ENCODE data around the gene USF1. TPM values are rescaled to one million over a fixed set of nuclear protein-coding genes. Genes with fewer than 3 reads are reported as not detected.
"Not testable (repeated sequence)": the region's sequence is repeated elsewhere in the genome, so short reads cannot be mapped to it uniquely, and the experiment has no call there.

The USF1 gene
- total RNA-seq, 1 donor from 2014 or later = 70.7 TPM

DNA sequence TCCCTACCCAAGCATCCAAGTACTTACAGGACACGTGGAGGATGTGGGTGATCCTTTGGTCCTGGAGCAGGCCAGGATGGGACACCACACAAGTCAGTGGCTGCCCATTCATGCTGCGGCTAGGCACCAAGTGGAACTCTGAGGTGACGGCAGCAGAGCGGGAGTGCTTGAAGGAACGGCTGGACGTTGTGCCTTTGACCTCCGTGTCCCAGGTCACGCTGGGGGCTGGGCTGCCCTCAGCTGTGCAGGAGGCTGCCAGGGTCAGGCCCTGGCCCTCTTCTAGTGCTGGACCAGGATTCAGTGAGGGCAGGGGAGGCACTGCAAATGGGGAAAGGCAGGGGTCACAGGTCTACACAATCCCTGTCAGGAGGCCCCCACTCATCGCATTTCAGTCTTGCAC lies 31.6 kb upstream of the USF1 start:
- DNase-seq (ENCODE audit: low spot score) = no peak

DNA sequence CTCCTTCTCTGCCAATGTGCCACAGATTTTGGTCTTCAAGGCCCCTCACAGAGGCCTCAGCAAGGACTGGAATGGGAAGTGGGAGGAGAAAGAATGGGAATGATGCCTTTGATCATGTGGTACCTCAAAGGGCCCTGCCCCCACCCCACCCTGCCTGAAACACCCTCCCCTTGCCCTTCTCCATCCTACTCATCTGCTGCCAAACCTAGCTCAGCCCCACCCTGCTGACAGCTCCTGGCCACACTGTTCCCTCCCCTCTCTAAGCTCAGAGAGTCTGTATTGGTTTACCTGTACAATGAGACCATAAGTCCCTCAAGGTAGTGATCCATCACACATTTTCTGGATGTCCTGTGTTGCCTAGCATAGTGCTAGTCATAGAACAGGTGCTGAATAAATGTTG lies 30.6 kb upstream of the USF1 start:
- no peak for DNase-seq (ENCODE audit: low spot score)

GRCh38 chr1:161074676-161075368 lies 29.0 kb upstream of the USF1 start:
- peak; percentile 92 for DNase-seq (ENCODE audit: low spot score)

- DNase-seq (ENCODE audit: low spot score) = no peak
Observed at GRCh38 chr1:161073474-161074121, 27.8 kb upstream of the USF1 start.

GRCh38 chr1:161072751-161073449 lies 27.1 kb upstream of the USF1 start:
- DNase-seq (ENCODE audit: low spot score) = no peak

GRCh38 chr1:161071886-161072371 lies 26.2 kb upstream of the USF1 start:
- DNase-seq (ENCODE audit: low spot score) = no peak

GRCh38 chr1:161070761-161071160 lies 25.0 kb upstream of the USF1 start:
- no peak for DNase-seq (ENCODE audit: low spot score)

DNA sequence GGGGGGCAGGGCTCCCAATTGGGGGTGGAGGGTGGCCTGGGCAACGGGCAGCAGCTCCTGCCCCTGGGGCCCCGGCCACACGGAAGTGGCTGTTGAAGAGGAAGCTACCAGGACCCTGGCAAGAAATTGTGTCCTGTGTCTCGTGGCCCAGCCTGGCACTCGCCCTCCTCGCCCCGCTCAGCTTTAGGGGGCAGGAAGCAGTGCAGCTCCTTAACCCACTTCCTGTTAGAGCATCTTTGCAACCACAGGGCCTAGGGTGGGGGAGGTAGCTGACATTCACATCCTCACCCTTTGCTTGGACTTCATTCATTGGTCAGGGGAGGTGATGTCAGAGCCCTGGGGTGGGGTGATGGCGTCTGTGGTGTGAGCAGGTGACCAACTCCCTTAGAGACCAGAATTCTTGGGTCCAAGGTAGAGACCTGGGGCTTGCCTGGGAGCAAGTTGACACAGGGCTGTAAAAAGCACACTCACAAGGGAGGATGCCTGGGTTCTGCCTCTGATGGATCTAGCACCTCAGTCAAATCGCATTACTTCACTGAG lies 24.0 kb upstream of the USF1 start, which contains the start of gene ARHGAP30:
ARHGAP30 (minus strand) TSS at position 161 of the 540 bp plus-strand sequence. CDS start 267 bp downstream, outside the sequence.
- peak; percentile 67 for DNase-seq (ENCODE audit: low spot score)

GRCh38 chr1:161069241-161069640 lies 23.5 kb upstream of the USF1 start:
- no peak for DNase-seq (ENCODE audit: low spot score)

DNA sequence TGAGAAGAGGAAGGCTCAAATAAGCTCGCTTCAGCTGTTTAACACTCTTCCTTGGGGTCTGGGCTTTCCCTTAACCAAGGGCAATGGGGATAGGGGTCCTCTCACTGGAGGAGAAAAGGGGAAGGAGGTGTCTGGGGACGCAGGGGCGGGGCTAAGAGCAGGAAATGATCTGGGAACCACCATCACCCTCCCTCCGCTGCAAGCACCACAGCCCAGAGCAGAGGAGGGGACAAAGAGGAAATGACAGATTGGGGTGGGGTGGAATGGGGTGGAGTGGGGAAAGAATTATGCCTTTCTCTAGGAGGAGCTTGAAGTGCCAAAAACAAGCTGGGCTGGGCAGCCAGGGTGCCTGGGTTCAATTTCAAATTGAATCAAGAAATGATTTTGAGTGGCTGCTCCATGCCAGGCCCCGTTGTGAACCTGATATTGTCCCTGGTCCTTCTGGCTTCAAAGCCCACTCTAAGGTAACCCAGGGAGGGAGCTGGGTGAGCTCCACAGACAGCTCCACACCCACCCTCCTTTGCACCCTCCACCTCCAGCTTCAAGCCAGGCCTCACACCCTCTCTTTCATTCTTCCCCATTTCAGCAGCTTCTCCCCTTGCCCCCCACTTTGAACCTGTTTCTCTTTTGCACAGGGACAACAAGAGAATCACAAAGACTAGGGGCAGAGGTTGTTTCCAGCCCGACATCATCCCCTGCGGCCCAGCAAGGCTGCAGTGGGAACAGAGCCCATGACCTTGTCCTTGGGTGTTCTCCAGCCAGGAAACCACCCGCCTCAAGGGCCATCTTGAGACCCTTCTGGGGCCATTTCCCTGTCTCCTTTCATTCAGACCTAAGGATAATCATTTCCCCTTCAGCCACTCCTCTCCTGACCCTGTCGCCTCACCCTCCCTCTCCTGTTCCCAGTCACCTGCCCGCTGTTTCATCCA lies 22.8 kb upstream of the USF1 start:
- peak; percentile 83 for DNase-seq (ENCODE audit: low spot score)

DNA sequence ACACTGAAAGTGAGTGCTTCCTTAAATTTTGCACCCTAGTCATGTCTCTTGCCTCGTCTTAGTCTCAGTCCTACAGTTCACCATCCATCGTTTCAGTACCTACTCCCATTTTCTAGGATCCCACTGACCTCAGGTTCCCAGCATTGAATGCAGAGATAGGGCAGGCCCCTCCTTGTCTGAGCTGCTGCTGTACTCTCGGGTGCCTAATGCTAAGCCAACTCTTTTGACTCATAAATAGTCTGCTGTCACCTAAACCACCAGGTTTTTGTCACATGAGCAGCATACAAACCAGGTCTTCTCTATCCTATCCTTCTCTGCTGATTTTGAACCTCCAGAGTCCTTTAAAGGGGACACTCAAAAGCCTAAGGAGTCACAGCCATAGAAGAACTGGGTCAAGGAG lies 20.9 kb upstream of the USF1 start:
- no peak for DNase-seq (ENCODE audit: low spot score)

DNA sequence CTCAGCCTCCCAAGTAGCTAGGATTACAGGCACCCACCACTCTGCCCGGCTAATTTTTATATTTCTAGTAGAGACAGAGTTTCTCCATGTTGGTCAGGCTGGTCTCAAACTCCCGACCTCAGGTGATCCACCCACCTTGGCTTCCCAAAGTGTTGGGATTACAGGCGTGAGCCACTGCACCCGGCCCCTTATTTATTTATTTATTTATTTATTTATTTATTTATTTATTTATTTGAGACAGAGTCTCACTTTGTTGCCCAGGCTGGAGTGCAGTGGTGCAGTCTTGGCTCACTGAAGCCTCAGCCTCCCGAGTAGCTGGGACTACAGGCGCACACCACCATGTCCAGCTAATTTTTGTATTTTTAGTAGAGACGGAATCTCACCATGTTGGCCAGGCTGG lies 19.9 kb upstream of the USF1 start:
- DNase-seq (ENCODE audit: low spot score) = not testable (repeated sequence)

DNA sequence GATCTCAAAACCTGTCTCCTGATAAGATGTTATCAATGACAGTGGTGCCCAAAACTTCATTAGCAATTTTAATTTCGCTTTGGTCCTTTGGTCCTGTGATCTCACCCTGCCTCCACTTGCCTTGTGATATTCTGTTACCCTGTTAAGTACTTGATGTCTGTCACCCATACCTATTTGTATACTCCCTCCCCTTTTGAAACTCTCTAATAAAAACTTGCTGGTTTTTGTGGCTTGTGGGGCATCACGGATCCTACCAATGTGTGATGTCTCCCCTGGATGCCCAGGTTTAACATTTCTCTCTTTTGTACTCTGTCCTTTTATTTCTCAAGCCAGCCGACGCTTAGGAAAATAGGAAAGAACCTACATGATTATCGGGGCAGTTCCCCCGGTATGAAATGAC lies 18.2 kb upstream of the USF1 start:
- DNase-seq (ENCODE audit: low spot score) = not testable (repeated sequence)

GRCh38 chr1:161061419-161061818 lies 15.6 kb upstream of the USF1 start:
- no peak for DNase-seq (ENCODE audit: low spot score)

GRCh38 chr1:161059293-161059692 lies 13.5 kb upstream of the USF1 start:
- DNase-seq (ENCODE audit: low spot score) = no peak

GRCh38 chr1:161054805-161055204 lies 9.0 kb upstream of the USF1 start:
- no peak for DNase-seq (ENCODE audit: low spot score)

DNA sequence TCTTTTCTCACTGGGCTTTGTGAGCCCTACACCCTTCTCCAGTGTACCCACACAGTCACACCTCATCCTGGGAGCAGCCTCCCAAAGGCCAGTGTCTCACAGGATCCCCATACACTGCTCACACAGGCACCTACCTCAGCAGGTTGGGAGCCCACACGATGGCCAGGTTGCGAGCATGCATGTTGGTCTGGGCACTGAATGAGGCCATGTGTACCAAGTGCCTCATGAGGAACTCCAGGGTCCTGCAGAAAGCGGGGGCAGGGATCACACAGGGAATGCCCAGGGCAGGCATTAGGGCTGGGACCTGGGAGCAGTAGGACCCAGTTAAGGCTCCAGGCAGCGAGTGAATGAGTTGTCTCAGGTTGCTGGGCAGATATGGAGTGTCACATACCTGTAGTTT lies 8.5 kb upstream of the USF1 start:
- no peak for DNase-seq (ENCODE audit: low spot score)

- no peak for DNase-seq (ENCODE audit: low spot score)
Observed at GRCh38 chr1:161052899-161053298, 7.1 kb upstream of the USF1 start.

DNA sequence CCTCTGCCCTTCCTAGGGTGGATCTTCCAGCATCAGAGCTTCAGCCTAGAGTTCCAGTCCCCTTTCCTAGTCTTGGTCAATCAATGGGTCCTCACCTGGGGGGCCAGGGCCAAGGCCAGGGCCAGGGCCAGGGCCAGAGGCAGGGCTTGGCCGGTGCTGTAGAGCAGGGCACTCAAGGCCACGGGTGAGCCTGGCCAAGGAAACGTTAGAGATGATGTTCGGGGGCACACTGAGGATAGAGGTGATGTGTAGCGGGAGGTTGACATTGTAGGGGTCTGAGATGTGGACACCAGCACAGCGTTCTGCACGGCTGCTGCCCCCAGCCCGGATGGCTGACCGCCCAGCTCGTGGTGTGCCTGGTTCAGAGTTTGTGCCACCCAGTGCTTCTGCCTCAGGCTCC lies 5.4 kb upstream of the USF1 start:
- DNase-seq (ENCODE audit: low spot score) = no peak

DNA sequence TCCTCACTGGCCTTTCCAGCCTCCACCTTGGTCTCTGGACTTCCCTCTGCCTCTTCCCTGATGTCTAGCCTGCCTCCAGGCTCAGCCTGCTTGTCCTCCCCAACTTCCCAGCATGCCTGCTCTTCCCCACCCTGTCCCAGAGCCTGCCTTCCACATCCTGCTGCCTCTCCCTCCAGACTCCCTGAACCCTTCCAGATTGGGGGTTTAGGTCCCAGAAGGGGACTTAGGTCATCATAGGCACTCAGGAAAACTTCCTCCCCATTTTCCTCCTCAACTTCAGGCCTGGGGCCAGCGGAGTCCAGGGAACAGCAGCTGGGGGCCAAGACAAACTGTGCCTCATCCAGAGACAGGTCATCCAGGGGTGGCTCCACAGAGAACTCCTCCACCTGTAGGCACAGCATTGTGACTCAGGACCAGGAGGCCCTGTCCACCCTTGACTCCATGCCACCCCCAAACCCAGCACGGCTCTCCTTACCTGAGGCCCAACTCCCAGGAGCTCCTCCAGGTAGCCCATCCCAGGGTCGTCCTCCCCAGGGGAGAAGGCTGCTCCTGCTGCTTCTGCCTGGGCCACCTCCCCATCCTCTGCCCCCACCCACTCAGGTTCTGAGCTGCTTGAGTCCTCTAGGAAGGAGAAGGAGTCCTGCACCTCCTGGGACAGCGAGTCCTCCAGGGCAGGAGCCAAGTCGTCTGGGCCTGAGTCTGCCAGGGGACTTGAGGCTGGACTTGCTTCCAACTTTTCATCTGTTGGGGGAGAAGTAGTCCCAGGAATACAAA lies 3.4 kb upstream of the USF1 start:
- no peak for DNase-seq (ENCODE audit: low spot score)

Measured in ureter (tissue), 1 donor.